K562 (cell line): ENCODE data around the gene APOL4. TPM values are rescaled to one million over a fixed set of nuclear protein-coding genes. Genes with fewer than 3 reads are reported as not detected.
A peak's percentile ranks its signal among the peaks of the same experiment; 100 is the strongest.

ENCODE experiments used
- DPF2 ChIP-seq: fragments of 450-650 bp; IDR thresholded peaks from 2 replicates; pipeline ENCODE4 v1.6.1; 2016
- MEIS2 ChIP-seq: fragments of 450-650 bp; IDR thresholded peaks from 2 replicates; pipeline ENCODE4 v1.6.1; 2014; ENCODE audit warnings: mild to moderate bottlenecking; ENCODE audit not compliant: partially characterized antibody
- NELFE ChIP-seq: IDR thresholded peaks from 2 replicates; pipeline ENCODE4 v1.6.1; 2011; ENCODE audit warnings: mild to moderate bottlenecking; ENCODE audit not compliant: insufficient read depth, insufficient read length
- NONO ChIP-seq, 2 experiments: fragments of 200-400 bp in 1 of 2; fragments of 450-650 bp in 1 of 2; formaldehyde crosslinking in 1 of 2; IDR thresholded peaks; 2 replicates each; pipeline ENCODE4 v1.6.1; 2017; ENCODE audit warnings: low read depth in 2 of 2, mild to moderate bottlenecking in 2 of 2, moderate library complexity in 2 of 2, low read length in 1 of 2
- PRDM10 ChIP-seq: fragments of 450-650 bp; IDR thresholded peaks from 2 replicates; pipeline ENCODE4 v1.6.1; 2018; ENCODE audit not compliant: partially characterized antibody
- TAF1 ChIP-seq: IDR thresholded peaks from 2 replicates; pipeline ENCODE4 v1.6.1; 2011; ENCODE audit warnings: mild to moderate bottlenecking, low read length, moderate library complexity; ENCODE audit not compliant: insufficient read depth, control insufficient read depth, severe bottlenecking; ENCODE audit errors: extremely low read depth
- ZNF407 ChIP-seq: fragments of 450-650 bp; IDR thresholded peaks from 2 replicates; pipeline ENCODE4 v1.6.1; 2016; ENCODE audit warnings: low read depth
- ZNF764 ChIP-seq: fragments of 250-450 bp; sonication (Bioruptor Pico); IDR thresholded peaks from 2 replicates; pipeline ENCODE4 v1.4.0; 2020; ENCODE audit warnings: low read depth, mild to moderate bottlenecking, moderate library complexity
- polyA plus RNA-seq, 8 experiments: library from polyadenylated mRNA; depleted of rRNA in 4 of 8; stranded (reverse) in 5 of 8; unstranded in 3 of 8; fragments of >200 nt; fragmentation: Nextera tagmentation in 2 of 8; fragmentation: Illumina TruSeq in 1 of 8; extraction: Ambion mirVana in 2 of 8; extraction: Trizol in 1 of 8; gene quantifications; 2 replicates each; pipeline versions ENCODE4 v1.2.1 to v1.2.3, GENCODE V29; 2011 to 2014; ENCODE audit warnings: inconsistent platforms in 1 of 8, missing spikeins in 1 of 8
- total RNA-seq, 7 experiments: library from RNA; depleted of rRNA in 6 of 7; stranded (reverse); fragments of >200 nt in 6 of 7; fragmentation: Illumina TruSeq in 2 of 7; extraction: Trizol in 2 of 7; gene quantifications; 2 replicates each; pipeline versions ENCODE4 v1.2.1 to v1.2.3, GENCODE V29; 2011 to 2021; ENCODE audit warnings: low replicate concordance in 1 of 7
- TF ChIP-seq, protein P1 (sequence below): fragments of 450-650 bp; IDR thresholded peaks from 2 replicates; pipeline ENCODE4 v1.6.1; 2018; ENCODE audit warnings: mild to moderate bottlenecking, low read depth; ENCODE audit not compliant: partially characterized antibody
- TF ChIP-seq, protein P2 (sequence below), 2 experiments: fragments of 450-650 bp in 1 of 2; sonication (generic) in 1 of 2; formaldehyde crosslinking in 1 of 2; IDR thresholded peaks in 1 of 2; conservative IDR thresholded peaks in 1 of 2; 2 replicates each; pipeline versions ENCODE4 v1.6.1 to v1.8.1; 2016 to 2023; ENCODE audit warnings: mild to moderate bottlenecking in 2 of 2, moderate library complexity in 2 of 2, inconsistent platforms in 1 of 2, missing genetic modification reagents in 1 of 2

Gene APOL4
- total and polyA plus RNA-seq, 9 of the 15 experiments (the other 6 are each of a cell fraction or from before 2014, with no cell fraction given) = 6.5 to 15.0 (median 9.8) TPM

DNA sequence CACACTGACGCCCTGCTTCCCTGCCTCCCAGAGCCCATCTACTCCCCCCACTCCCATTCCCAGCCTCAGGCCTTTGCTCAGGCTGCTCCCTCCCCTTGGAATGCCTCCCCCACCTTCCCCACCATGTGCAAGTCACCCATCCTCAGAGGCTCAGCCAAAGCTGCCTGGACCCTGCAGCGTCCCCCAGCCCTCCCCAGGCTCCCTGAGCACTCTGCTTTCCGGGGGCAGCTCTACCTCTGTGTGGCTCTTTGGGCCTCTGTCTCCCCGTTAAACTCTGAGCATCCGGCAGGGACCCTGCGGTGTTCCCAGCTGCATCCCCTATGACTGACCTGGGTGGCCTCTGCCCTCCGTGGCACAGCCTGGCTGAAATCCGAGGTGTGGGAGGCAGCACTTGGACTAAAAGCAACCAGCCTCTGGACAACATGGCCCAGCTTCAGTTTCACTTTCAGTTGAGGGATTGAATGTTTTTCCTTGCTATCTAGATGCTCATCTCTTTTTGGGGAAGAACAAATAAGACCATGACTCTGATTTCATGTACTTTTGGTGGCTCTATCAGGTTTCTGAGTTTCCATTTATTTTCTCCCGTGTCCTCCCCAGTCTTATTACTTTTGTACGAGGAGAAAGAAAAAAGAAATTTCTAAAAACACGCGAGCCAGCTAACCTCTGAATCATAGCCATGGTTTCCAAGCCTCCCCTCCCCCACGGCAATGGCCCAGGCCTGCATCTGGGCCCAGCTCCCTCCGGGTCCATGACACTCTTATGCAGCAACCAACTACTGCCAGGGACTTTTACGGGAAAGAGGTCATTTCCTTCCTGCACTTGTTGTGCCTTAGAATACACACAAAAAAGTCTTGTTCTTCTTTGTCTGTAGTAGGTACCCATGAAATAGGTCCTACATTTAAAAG is 44.8 kb downstream of the APOL4 start (continued):
- TF ChIP-seq, protein P1, sequence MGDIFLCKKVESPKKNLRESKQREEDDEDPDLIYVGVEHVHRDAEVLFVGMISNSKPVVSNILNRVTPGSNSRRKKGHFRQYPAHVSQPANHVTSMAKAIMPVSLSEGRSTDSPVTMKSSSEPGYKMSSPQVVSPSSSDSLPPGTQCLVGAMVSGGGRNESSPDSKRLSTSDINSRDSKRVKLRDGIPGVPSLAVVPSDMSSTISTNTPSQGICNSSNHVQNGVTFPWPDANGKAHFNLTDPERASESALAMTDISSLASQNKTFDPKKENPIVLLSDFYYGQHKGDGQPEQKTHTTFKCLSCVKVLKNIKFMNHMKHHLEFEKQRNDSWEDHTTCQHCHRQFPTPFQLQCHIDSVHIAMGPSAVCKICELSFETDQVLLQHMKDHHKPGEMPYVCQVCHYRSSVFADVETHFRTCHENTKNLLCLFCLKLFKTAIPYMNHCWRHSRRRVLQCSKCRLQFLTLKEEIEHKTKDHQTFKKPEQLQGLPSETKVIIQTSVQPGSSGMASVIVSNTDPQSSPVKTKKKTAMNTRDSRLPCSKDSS = no peak
- TF ChIP-seq PRDM10 = no peak
- TF ChIP-seq NONO (IDR thresholded peaks at IDR 0.05; ENCODE audit: low read depth in 2 of 2, low read length in 1 of 2) = no peak
- peak; percentile 41; the same call in 1 of the 2 replicates for TF ChIP-seq DPF2
- no peak for TF ChIP-seq NELFE
- no peak for TF ChIP-seq TAF1
- TF ChIP-seq MEIS2 = no peak
- no peak for TF ChIP-seq ZNF407
- TF ChIP-seq, protein P2, sequence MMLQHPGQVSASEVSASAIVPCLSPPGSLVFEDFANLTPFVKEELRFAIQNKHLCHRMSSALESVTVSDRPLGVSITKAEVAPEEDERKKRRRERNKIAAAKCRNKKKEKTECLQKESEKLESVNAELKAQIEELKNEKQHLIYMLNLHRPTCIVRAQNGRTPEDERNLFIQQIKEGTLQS (IDR thresholded peaks at IDR 0.05) = no peak
- TF ChIP-seq, protein P2 (CRISPR knock-in tag; conservative IDR thresholded peaks at IDR 0.05) = no peak
- TF ChIP-seq ZNF764 (CRISPR knock-in tag) = no peak
